IMR-90 (cell line): ENCODE data around the gene CBX6. TPM values are rescaled to one million over a fixed set of nuclear protein-coding genes. Genes with fewer than 3 reads are reported as not detected.

ENCODE experiments used
- ATAC-seq: fragments of 200-7000 bp; cut with Tn5 transposase; 2 replicates; pipeline ENCODE4 v1.9.1; 2020; ENCODE audit warnings: low read depth, mild to moderate bottlenecking, moderate library complexity
- BruUV-seq: library from RNA; stranded (reverse); fragments of 400-500 nt; replicated peaks from 2 replicates; lab custom pipeline; 2021; lab: Mats Ljungman, UMichigan
- CTCF ChIA-PET: fragments of 300-600 bp; formaldehyde crosslinking; extraction: SDS; loops from one replicate; lab custom pipeline; 2021; ENCODE audit warnings: antibody characterized with exemption; lab: Yijun Ruan, JAX
- POLR2A ChIA-PET: fragments of 300-600 bp; sonication (Branson Sonifier 250); formaldehyde crosslinking; loops from one replicate; lab custom pipeline; 2022; ENCODE audit warnings: antibody characterized with exemption; ENCODE audit not compliant: unreplicated experiment; lab: Charles Lee
- DNase-seq: peaks from one replicate; pipeline ENCODE4 v3.0.0; 2013
- H2AFZ ChIP-seq: replicated peaks from 2 replicates; pipeline ENCODE3; 2013; ENCODE audit warnings: low read length, mild to moderate bottlenecking; ENCODE audit not compliant: poor library complexity
- H2AK5ac ChIP-seq: 2 replicates; pipeline ENCODE4 v1.6.1; 2013; ENCODE audit warnings: low read depth, low read length, inconsistent platforms
- H2AK9ac ChIP-seq: replicated peaks from 2 replicates; pipeline ENCODE3; 2013; ENCODE audit warnings: mild to moderate bottlenecking, low read depth, low read length, moderate library complexity; ENCODE audit not compliant: poor library complexity
- H2BK120ac ChIP-seq: 2 replicates; pipeline ENCODE4 v1.6.1; 2013; ENCODE audit warnings: low read depth, low read length, inconsistent platforms
- H2BK15ac ChIP-seq: 3 replicates; pipeline ENCODE4 v1.6.1; 2013; ENCODE audit warnings: low read depth, low read length, inconsistent platforms
- H2BK20ac ChIP-seq: 2 replicates; pipeline ENCODE4 v1.6.1; 2013; ENCODE audit warnings: low read depth, mild to moderate bottlenecking, inconsistent platforms, low read length, moderate library complexity
- H2BK5ac ChIP-seq: 2 replicates; pipeline ENCODE4 v1.6.1; 2013; ENCODE audit warnings: mild to moderate bottlenecking, low read depth, low read length, inconsistent platforms; ENCODE audit not compliant: poor library complexity, severe bottlenecking
- H3K14ac ChIP-seq: replicated peaks from 2 replicates; pipeline ENCODE4 v1.6.1; 2013; ENCODE audit warnings: low read depth, low read length, inconsistent platforms
- H3K18ac ChIP-seq: 2 replicates; pipeline ENCODE4 v1.6.1; 2013; ENCODE audit warnings: low read depth, low read length, control low read depth
- H3K23ac ChIP-seq: 2 replicates; pipeline ENCODE4 v1.6.1; 2013; ENCODE audit warnings: low read depth, low read length, inconsistent platforms
- H3K27ac ChIP-seq: 2 replicates; pipeline ENCODE4 v1.5.1; 2013; ENCODE audit warnings: mild to moderate bottlenecking, control low read depth, low read length; ENCODE audit not compliant: insufficient read depth
- H3K27me3 ChIP-seq: 2 replicates; pipeline ENCODE4 v1.6.1; 2013; ENCODE audit warnings: low read length; ENCODE audit not compliant: control insufficient read depth, insufficient read depth
- H3K36me3 ChIP-seq: 2 replicates; pipeline ENCODE4 v1.6.1; 2013; ENCODE audit warnings: low read length, mixed read lengths; ENCODE audit not compliant: control insufficient read depth, insufficient read depth
- H3K4ac ChIP-seq: 2 replicates; pipeline ENCODE4 v1.6.1; 2013; ENCODE audit warnings: low read depth, low read length, inconsistent platforms
- H3K4me1 ChIP-seq: 2 replicates; pipeline ENCODE4 v1.6.1; 2013; ENCODE audit warnings: low read length, mixed read lengths; ENCODE audit not compliant: control insufficient read depth, insufficient read depth
- H3K4me2 ChIP-seq: 2 replicates; pipeline ENCODE4 v1.6.1; 2013; ENCODE audit warnings: low read depth, mild to moderate bottlenecking, control low read depth, low read length, moderate library complexity
- H3K4me3 ChIP-seq: 2 replicates; pipeline ENCODE4 v1.5.1; 2013; ENCODE audit warnings: low read depth, mild to moderate bottlenecking, control low read depth, low read length, moderate library complexity; ENCODE audit not compliant: insufficient read depth
- H3K56ac ChIP-seq: 2 replicates; pipeline ENCODE4 v1.6.1; 2013; ENCODE audit warnings: low read length, inconsistent platforms; ENCODE audit not compliant: insufficient read depth; ENCODE audit errors: extremely low read depth
- H3K79me1 ChIP-seq, 2 experiments: 2 replicates each; pipeline ENCODE4 v1.6.1; 2013; ENCODE audit warnings: low read length in 2 of 2, inconsistent platforms in 1 of 2, low read depth in 1 of 2
- H3K9ac ChIP-seq: 2 replicates; pipeline ENCODE4 v1.6.1; 2013; ENCODE audit warnings: low read depth, low read length, control low read depth
- H3K9me1 ChIP-seq: 2 replicates; pipeline ENCODE4 v1.6.1; 2013; ENCODE audit warnings: low read length, inconsistent platforms; ENCODE audit not compliant: insufficient read depth
- H3K9me3 ChIP-seq: 2 replicates; pipeline ENCODE4 v1.6.1; 2013; ENCODE audit warnings: low read length; ENCODE audit not compliant: control insufficient read depth, insufficient read depth
- H4K20me1 ChIP-seq: 2 replicates; pipeline ENCODE4 v1.6.1; 2013; ENCODE audit warnings: low read length, inconsistent platforms; ENCODE audit not compliant: insufficient read depth
- H4K5ac ChIP-seq: 2 replicates; pipeline ENCODE4 v1.6.1; 2013; ENCODE audit warnings: mild to moderate bottlenecking, low read depth, low read length, control low read depth
- H4K8ac ChIP-seq, 2 experiments: 2 replicates each; pipeline ENCODE4 v1.6.1; 2013; ENCODE audit warnings: low read depth in 2 of 2, low read length in 2 of 2, control low read depth in 1 of 2, inconsistent platforms in 1 of 2
- H4K91ac ChIP-seq: 2 replicates; pipeline ENCODE4 v1.6.1; 2013; ENCODE audit warnings: low read depth, low read length, inconsistent platforms; ENCODE audit not compliant: insufficient read depth
- BHLHE40 ChIP-seq: fragments of 150-350 bp; IDR thresholded peaks from 2 replicates; pipeline ENCODE4 v1.6.1; 2016; ENCODE audit warnings: mild to moderate bottlenecking, low read depth, low read length
- CHD1 ChIP-seq: IDR thresholded peaks from 2 replicates; pipeline ENCODE4 v1.6.1; 2012; ENCODE audit warnings: low read depth, low read length, improper control_type of control experiment
- ELK1 ChIP-seq: fragments of 150-350 bp; IDR thresholded peaks from 2 replicates; pipeline ENCODE4 v1.6.1; 2016; ENCODE audit warnings: low read depth, mild to moderate bottlenecking, low read length, moderate library complexity, borderline replicate concordance
- FOS ChIP-seq: fragments of 150-350 bp; IDR thresholded peaks from 2 replicates; pipeline ENCODE4 v1.6.1; 2016; ENCODE audit warnings: low read depth, low read length
- MAZ ChIP-seq: IDR thresholded peaks from 2 replicates; pipeline ENCODE4 v1.6.1; 2012; ENCODE audit warnings: low read depth, mild to moderate bottlenecking, low read length, improper control_type of control experiment, moderate library complexity, borderline replicate concordance
- MXI1 ChIP-seq: IDR thresholded peaks from 2 replicates; pipeline ENCODE4 v1.6.1; 2012; ENCODE audit warnings: low read depth, mild to moderate bottlenecking, low read length, moderate library complexity, borderline replicate concordance
- NFE2L2 ChIP-seq: fragments of 150-350 bp; IDR thresholded peaks from 2 replicates; pipeline ENCODE4 v1.6.1; 2016; ENCODE audit warnings: low read depth, mild to moderate bottlenecking, low read length
- POLR2A ChIP-seq: IDR thresholded peaks from 2 replicates; pipeline ENCODE4 v1.6.1; 2012; ENCODE audit warnings: mild to moderate bottlenecking, low read depth, low read length
- RAD21 ChIP-seq: IDR thresholded peaks from 2 replicates; pipeline ENCODE4 v1.6.1; 2012; ENCODE audit warnings: low read length, improper control_type of control experiment
- RFX5 ChIP-seq: IDR thresholded peaks from 2 replicates; pipeline ENCODE4 v1.8.0; 2012; ENCODE audit warnings: low read depth, mild to moderate bottlenecking, low read length, moderate library complexity
- SMC3 ChIP-seq: fragments of 150-350 bp; IDR thresholded peaks from 2 replicates; pipeline ENCODE4 v1.6.1; 2016; ENCODE audit warnings: low read depth, mild to moderate bottlenecking, antibody characterized with exemption, low read length, moderate library complexity
- USF2 ChIP-seq: fragments of 150-350 bp; IDR thresholded peaks from 2 replicates; pipeline ENCODE4 v1.6.1; 2017; ENCODE audit warnings: mild to moderate bottlenecking, antibody characterized with exemption, low read length, low read depth
- WGBS, 2 experiments: methylation state at CpG; one replicate each; pipeline versions ENCODE4 v1.1.5 to v1.1.7; 2013; ENCODE audit warnings: missing lambda C conversion rate in 2 of 2; ENCODE audit not compliant: insufficient read length in 1 of 2; ENCODE audit errors: extremely low coverage in 2 of 2; 5-methylcytosine and 5-hydroxymethylcytosine counted together
- dilution Hi-C: fragments of 300-500 bp; cut with HindIII; formaldehyde crosslinking; loops from one replicate; pipeline ENCODE4 v1.14.3; 2018; ENCODE audit warnings: low sequenced_read_pairs; ENCODE audit not compliant: unreplicated experiment
- in situ Hi-C: fragments of 300-500 bp; cut with MboI; formaldehyde crosslinking; loops from 3 replicates; pipeline ENCODE4 v1.14.3; 2019; ENCODE audit warnings: low sequenced_read_pairs, inconsistent platforms, mixed read lengths
- intact Hi-C: fragments of 100-400 bp; cut with micrococcal nuclease; formaldehyde crosslinking; loops from 2 replicates; pipeline ENCODE4 v1.10.0; 2022
- polyA plus RNA-seq, 3 experiments: library from polyadenylated mRNA; depleted of rRNA; stranded (reverse); fragments of >200 nt; gene quantifications; 2 replicates each; pipeline ENCODE4 v1.2.3, GENCODE V29; 2012; ENCODE audit warnings: low replicate concordance in 1 of 3
- total RNA-seq: library from RNA; depleted of rRNA; stranded (reverse); fragments of >200 nt; gene quantifications from 2 replicates; pipeline ENCODE4 v1.2.3, GENCODE V29; 2012

The CBX6 gene
- total and polyA plus RNA-seq, 2 of the 4 experiments (the other 2 are of a cell fraction): 15.2 to 19.0 TPM

DNA sequence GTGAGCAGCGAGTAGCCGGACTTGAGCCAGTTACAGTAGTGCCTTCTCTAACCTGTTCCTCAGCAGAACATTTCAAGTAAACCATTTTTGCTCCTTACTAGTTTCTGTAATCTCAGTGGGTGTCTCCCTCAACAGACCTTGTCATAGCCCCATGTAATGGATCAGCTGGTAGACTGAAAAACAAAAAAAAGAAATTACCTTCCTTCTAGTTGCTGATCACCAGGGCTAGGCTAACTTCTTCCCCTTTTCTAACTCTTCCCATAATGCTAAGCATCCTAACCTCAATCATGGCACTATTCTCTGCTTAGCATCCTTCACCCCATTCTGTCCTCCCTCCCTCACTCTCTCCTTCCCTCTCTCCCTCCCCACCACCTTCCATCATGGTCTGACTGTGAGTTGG lies 35.8 kb upstream of the CBX6 start:
- in situ Hi-C loops: no loop called here
- intact Hi-C loops: no loop called here
- dilution Hi-C loops: no loop called here
- H3K9me3 ChIP-seq: peaks cover 2% of the 10 kb centered on the region; the same call in 1 of the 2 replicates
- no peak overlapping the region for H3K4me2 ChIP-seq
- POLR2A ChIA-PET: no interaction called here
- no peaks in the 10 kb centered on the region for H3K4me1 ChIP-seq
- no peak for ATAC-seq
- peaks cover 19% of the 10 kb centered on the region for H3K27me3 ChIP-seq
- no peak overlapping the region for H3K56ac ChIP-seq
- H4K91ac ChIP-seq: no peak overlapping the region
- no peak overlapping the region for H2AFZ ChIP-seq
- TF ChIP-seq BHLHE40: no peak
- no peak for TF ChIP-seq SMC3
- TF ChIP-seq RFX5: no peak
- no peak for TF ChIP-seq MAZ
- no peak for TF ChIP-seq ELK1
- no peak for TF ChIP-seq FOS
- no peak for TF ChIP-seq POLR2A
- no peak for TF ChIP-seq RAD21
- no peak for TF ChIP-seq USF2
- no peak for TF ChIP-seq CHD1
- TF ChIP-seq NFE2L2: no peak
- no peak for TF ChIP-seq MXI1
- no TSS peak for BruUV-seq
- H3K36me3 ChIP-seq: no peaks in the 10 kb centered on the region
- H3K9me1 ChIP-seq: no peaks in the 10 kb centered on the region
- no peak overlapping the region for H3K4ac ChIP-seq
- no peak overlapping the region for H3K14ac ChIP-seq
- no CpG with 5 or more reads among the region's 2 CpGs for WGBS, 2 experiments
- H3K27ac ChIP-seq: no peak overlapping the region
- CTCF ChIA-PET: no interaction called here
- no peaks in the 10 kb centered on the region for H4K20me1 ChIP-seq
- no peak for DNase-seq
- no peak overlapping the region for H2BK20ac ChIP-seq
- no peak overlapping the region for H4K5ac ChIP-seq
- no peak overlapping the region for H3K18ac ChIP-seq
- no peak overlapping the region for H2AK5ac ChIP-seq
- no peaks in the 10 kb centered on the region for H3K79me1 ChIP-seq
- no peak overlapping the region for H2BK15ac ChIP-seq
- no peak overlapping the region for H3K23ac ChIP-seq
- H3K4me3 ChIP-seq: no peak overlapping the region
- H2AK9ac ChIP-seq: no peak overlapping the region
- no peak overlapping the region for H2BK120ac ChIP-seq
- no peak overlapping the region for H4K8ac ChIP-seq
- no peak overlapping the region for H2BK5ac ChIP-seq
- H3K9ac ChIP-seq: no peak overlapping the region
